Measurements from ENCODE around the gene RBKS. TPM values are rescaled to one million over a fixed set of nuclear protein-coding genes. Genes with fewer than 3 reads are reported as not detected.

The RBKS gene
- total and polyA plus RNA-seq, 2 of the 13 experiments (the other 11 are each of a cell fraction or from before 2014, with no cell fraction given): 7.7 to 8.3 TPM

GRCh38 chr2:27765621-27766286 is 124.4 kb downstream of the RBKS start (continued):
- peak; percentile 42; the same call in 1 of the 2 replicates for TF ChIP-seq ZFP91 (CRISPR knock-in tag; IDR thresholded peaks at IDR 0.05; ENCODE audit: borderline replicate concordance)
- no peak for TF ChIP-seq THAP11 (CRISPR knock-in tag; IDR thresholded peaks at IDR 0.05)
- TF ChIP-seq TGIF2 (CRISPR knock-in tag; IDR thresholded peaks at IDR 0.05): 0 out of 2 replicates have a peak, but pooled peaks have one; percentile 35
- no peak for TF ChIP-seq NONO (IDR thresholded peaks at IDR 0.05)
- TF ChIP-seq NONO (CRISPR knock-in tag; conservative IDR thresholded peaks at IDR 0.05): no peak
- TF ChIP-seq SRF (IDR thresholded peaks at IDR 0.05; ENCODE audit: low read depth, low read length): no peak
- no peak for TF ChIP-seq ZNF280D (CRISPR knock-in tag; IDR thresholded peaks at IDR 0.05)
- TF ChIP-seq YEATS4 (CRISPR knock-in tag; IDR thresholded peaks at IDR 0.05; ENCODE audit: borderline replicate concordance): peak; percentile 26; the same call in 1 of the 2 replicates
- TF ChIP-seq MIER3 (CRISPR knock-in tag; IDR thresholded peaks at IDR 0.05; ENCODE audit: borderline replicate concordance): no peak
- TF ChIP-seq SCMH1 (CRISPR knock-in tag; IDR thresholded peaks at IDR 0.05; ENCODE audit: borderline replicate concordance): no peak
- no peak for TF ChIP-seq CERS6 (CRISPR knock-in tag; IDR thresholded peaks at IDR 0.05)
- no peak for TF ChIP-seq BRD4 (CRISPR knock-in tag; IDR thresholded peaks at IDR 0.05)
- TF ChIP-seq SUZ12 (IDR thresholded peaks at IDR 0.05; ENCODE audit: low read depth, low read length): no peak
- TF ChIP-seq ZNF687 (CRISPR knock-in tag; IDR thresholded peaks at IDR 0.05): peak; percentile 92
- TF ChIP-seq ZNF780A (CRISPR knock-in tag; IDR thresholded peaks at IDR 0.05): no peak
- no peak for TF ChIP-seq THAP7 (CRISPR knock-in tag; IDR thresholded peaks at IDR 0.05)
- TF ChIP-seq BRF2 (CRISPR knock-in tag; IDR thresholded peaks at IDR 0.05): no peak

Data from HepG2 (cell line).